PC-9 (cell line): ENCODE results near the gene GNG13.

ENCODE experiments used
- CTCF ChIP-seq: fragments of 200-600 bp; sonication (generic); conservative IDR thresholded peaks from 2 replicates; pipeline ENCODE4 v1.6.1; 2017; ENCODE audit warnings: mixed run types, antibody characterized with exemption, mild to moderate bottlenecking, moderate library complexity
- EZH2 ChIP-seq: fragments of 200-600 bp; sonication (generic); IDR thresholded peaks from 2 replicates; pipeline ENCODE4 v1.8.0; 2017; ENCODE audit warnings: antibody characterized with exemption, low read depth

- TF ChIP-seq CTCF (no peak), EZH2 (no peak)
Observed at GRCh38 chr16:802914-803753, 2.6 kb upstream of the GNG13 start.
